GM19099 (cell line): ENCODE measurements around the gene IZUMO1.

Experiments used
- POLR2A ChIP-seq: IDR thresholded peaks from 3 replicates; pipeline ENCODE4 v1.6.1; 2011; ENCODE audit warnings: low read depth; ENCODE audit not compliant: insufficient read length; ENCODE audit errors: extremely low read depth

The IZUMO1 gene

GRCh38 chr19:48724796-48725753 lies 21.6 kb downstream of the IZUMO1 start:
- no peak for TF ChIP-seq POLR2A

GRCh38 chr19:48722196-48722708 lies 24.5 kb downstream of the IZUMO1 start:
- no peak for TF ChIP-seq POLR2A

- TF ChIP-seq POLR2A, result peak; percentile 62
These were observed 26.0 kb downstream of the IZUMO1 start for GRCh38 chr19:48720613-48721296.

GRCh38 chr19:48720251-48720612 lies 26.5 kb downstream of the IZUMO1 start:
- no peak for TF ChIP-seq POLR2A

GRCh38 chr19:48719263-48720171 lies 27.2 kb downstream of the IZUMO1 start, which contains the start of gene MAMSTR:
TSS of gene MAMSTR (minus strand) at chr19:48719725. CDS start at chr19:48719031, 694 bp downstream.
- no peak for TF ChIP-seq POLR2A

GRCh38 chr19:48718711-48719231 lies 27.9 kb downstream of the IZUMO1 start:
- TF ChIP-seq POLR2A, result no peak

- TF ChIP-seq POLR2A, result no peak
These were observed 30.0 kb downstream of the IZUMO1 start for GRCh38 chr19:48716562-48717291.

- TF ChIP-seq POLR2A, result no peak
These were observed 31.0 kb downstream of the IZUMO1 start for GRCh38 chr19:48715681-48716171.

GRCh38 chr19:48714759-48715675 lies 31.7 kb downstream of the IZUMO1 start:
- TF ChIP-seq POLR2A, result no peak

- TF ChIP-seq POLR2A, result peak; percentile 61
These were observed 32.6 kb downstream of the IZUMO1 start for GRCh38 chr19:48713864-48714755.

GRCh38 chr19:48713041-48713863 lies 33.5 kb downstream of the IZUMO1 start:
- TF ChIP-seq POLR2A, result no peak
